Activated T-helper 2 cell treated with anti-CD3 and anti-CD28 coated beads, Interferon-gamma antibody, Interleukin-2, Interleukin-4, amounts not matched to agents 10 μg/mL and 5 μg/mL and 100 μg/mL, durations not matched to agents 14 hours and 24 hours and 36 hours (primary cell): ENCODE results near the gene NFKBIL1. TPM values are rescaled to one million over a fixed set of nuclear protein-coding genes. Genes with fewer than 3 reads are reported as not detected.

ENCODE experiments used
- DNase-seq: peaks from one replicate; pipeline ENCODE4 v3.0.0; 2021; ENCODE audit warnings: low spot score
- H3K27ac Mint-ChIP-seq: one replicate; pipeline ENCODE4 v1.8.0; 2021; ENCODE audit warnings: mixed read lengths
- H3K27me3 Mint-ChIP-seq: one replicate; pipeline ENCODE4 v1.8.0; 2021; ENCODE audit warnings: low read depth, mixed read lengths
- H3K36me3 Mint-ChIP-seq: one replicate; pipeline ENCODE4 v1.8.0; 2021; ENCODE audit warnings: low read depth, mixed read lengths
- H3K4me1 Mint-ChIP-seq: one replicate; pipeline ENCODE4 v1.8.0; 2021; ENCODE audit warnings: low read depth, mixed read lengths
- H3K4me3 Mint-ChIP-seq: one replicate; pipeline ENCODE4 v1.8.0; 2021; ENCODE audit warnings: low read depth, mild to moderate bottlenecking, moderate library complexity, mixed read lengths
- H3K9me3 Mint-ChIP-seq: one replicate; pipeline ENCODE4 v1.8.0; 2021; ENCODE audit warnings: mixed read lengths
- intact Hi-C: fragments of 100-400 bp; cut with micrococcal nuclease; formaldehyde crosslinking; loops from one replicate; pipeline ENCODE4 v1.15.1; 2023
- total RNA-seq: library from RNA; stranded (reverse); gene quantifications from 2 replicates; pipeline ENCODE4 v1.2.3, GENCODE V29; 2022

Gene NFKBIL1
- total RNA-seq, 1 donor from 2014 or later: 17.6 TPM

DNA sequence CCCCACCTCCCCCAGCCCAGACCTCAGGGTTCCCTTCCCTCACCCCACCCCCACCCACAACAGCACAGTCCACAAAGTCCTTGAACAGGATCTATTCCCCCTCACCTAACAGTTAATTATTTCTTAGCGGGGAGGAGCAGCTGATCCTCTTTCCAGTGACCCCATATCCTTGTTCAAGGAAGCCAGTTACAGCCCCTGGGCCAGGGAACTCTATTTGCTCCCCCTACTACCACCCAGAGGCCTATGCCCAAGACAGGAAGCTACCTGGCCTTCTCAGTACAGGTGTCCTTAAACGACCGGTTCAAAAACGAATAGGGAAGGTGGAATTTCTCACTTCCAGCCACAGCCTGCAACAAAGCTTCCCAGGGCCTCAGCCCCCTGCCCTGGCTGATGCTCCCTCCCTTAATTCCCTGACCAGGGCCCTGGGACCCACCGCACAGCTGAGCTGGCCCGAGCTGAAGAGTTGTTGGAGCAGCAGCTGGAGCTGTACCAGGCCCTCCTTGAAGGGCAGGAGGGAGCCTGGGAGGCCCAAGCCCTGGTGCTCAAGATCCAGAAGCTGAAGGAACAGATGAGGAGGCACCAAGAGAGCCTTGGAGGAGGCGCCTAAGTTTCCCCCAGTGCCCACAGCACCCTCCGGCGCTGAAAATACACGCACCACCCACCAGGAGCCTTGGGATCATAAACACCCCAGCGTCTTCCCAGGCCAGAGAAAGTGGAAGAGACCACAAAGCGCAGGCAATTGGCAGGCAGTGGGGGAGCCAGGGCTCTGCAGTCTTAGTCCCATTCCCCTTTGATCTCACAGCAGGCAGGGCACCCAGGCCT lies 17.9 kb upstream of the NFKBIL1 start:
- H3K27ac Mint-ChIP-seq: no peak overlapping the region
- no peaks in the 10 kb centered on the region for H3K27me3 Mint-ChIP-seq
- no peak for DNase-seq
- peaks cover 8% of the 10 kb centered on the region for H3K4me1 Mint-ChIP-seq
- H3K36me3 Mint-ChIP-seq: peaks cover 54% of the 10 kb centered on the region
- H3K4me3 Mint-ChIP-seq: no peak overlapping the region
- intact Hi-C loops: no loop called here
- no peaks in the 10 kb centered on the region for H3K9me3 Mint-ChIP-seq

GRCh38 chr6:31530659-31531058 lies 16.7 kb upstream of the NFKBIL1 start:
- Mint-ChIP-seq H3K27me3 (no peaks in the 10 kb centered on the region), H3K4me3 (no peak overlapping the region), H3K36me3 (peaks cover 66% of the 10 kb centered on the region), H3K27ac (no peak overlapping the region), H3K4me1 (peaks cover 8% of the 10 kb centered on the region), H3K9me3 (no peaks in the 10 kb centered on the region)
- DNase-seq: no peak
- intact Hi-C loops: no loop called here

- H3K27me3 Mint-ChIP-seq: no peaks in the 10 kb centered on the region
- no peak overlapping the region for H3K27ac Mint-ChIP-seq
- H3K36me3 Mint-ChIP-seq: peaks cover 71% of the 10 kb centered on the region
- H3K4me1 Mint-ChIP-seq: peaks cover 13% of the 10 kb centered on the region
- no peak for DNase-seq
- H3K4me3 Mint-ChIP-seq: no peak overlapping the region
- intact Hi-C loops: no loop called here
- H3K9me3 Mint-ChIP-seq: no peaks in the 10 kb centered on the region
Observed at GRCh38 chr6:31531162-31531561, 16.2 kb upstream of the NFKBIL1 start.

GRCh38 chr6:31531771-31532643 lies 15.4 kb upstream of the NFKBIL1 start:
- H3K27me3 Mint-ChIP-seq: no peaks in the 10 kb centered on the region
- no peak overlapping the region for H3K4me3 Mint-ChIP-seq
- DNase-seq: no peak
- H3K4me1 Mint-ChIP-seq: peaks cover 16% of the 10 kb centered on the region
- H3K36me3 Mint-ChIP-seq: peaks cover 77% of the 10 kb centered on the region
- H3K9me3 Mint-ChIP-seq: no peaks in the 10 kb centered on the region
- no peak overlapping the region for H3K27ac Mint-ChIP-seq
- intact Hi-C loops: no loop called here

DNA sequence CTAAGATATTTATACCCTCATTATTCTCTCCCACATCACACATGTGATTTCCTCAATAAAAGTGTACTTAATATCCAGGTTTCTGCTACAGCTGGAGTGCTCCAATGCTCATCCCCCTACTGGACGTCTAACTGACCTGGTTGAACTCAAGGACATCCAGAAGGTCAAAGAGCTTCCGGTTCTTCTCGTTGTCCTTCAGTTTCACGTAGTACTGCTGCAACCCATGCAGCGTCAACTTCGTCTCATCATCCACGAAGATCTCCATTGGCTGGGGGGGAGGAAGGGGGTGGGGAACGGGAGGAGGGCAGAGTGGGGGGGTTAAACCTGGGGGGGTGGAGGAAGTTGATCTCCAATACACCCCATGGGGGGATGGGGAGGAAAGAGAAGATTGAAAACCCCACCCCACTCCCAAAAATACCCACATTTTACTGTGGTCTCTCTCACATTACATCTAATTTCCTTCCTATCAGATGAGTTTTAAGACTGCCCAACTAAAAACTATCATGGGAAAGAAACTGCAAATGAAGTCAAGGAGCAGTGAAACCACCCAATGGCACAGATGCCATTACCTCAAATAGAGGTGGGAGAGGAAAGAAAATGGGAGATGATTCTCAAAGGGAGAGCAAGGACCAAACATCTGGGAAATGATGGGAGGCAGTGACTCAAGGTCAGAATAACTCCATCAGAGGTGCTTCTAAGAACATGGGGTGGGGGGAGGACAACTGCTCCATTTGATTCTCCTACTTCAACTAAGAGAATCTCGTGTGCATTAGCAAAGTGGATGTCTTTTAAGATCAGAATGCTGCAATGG lies 14.6 kb upstream of the NFKBIL1 start:
- peak overlapping the region; percentile 5 for H3K27ac Mint-ChIP-seq
- peaks cover 20% of the 10 kb centered on the region for H3K4me1 Mint-ChIP-seq
- intact Hi-C loops: no loop called here
- no peak overlapping the region for H3K4me3 Mint-ChIP-seq
- peaks cover 83% of the 10 kb centered on the region for H3K36me3 Mint-ChIP-seq
- H3K9me3 Mint-ChIP-seq: no peaks in the 10 kb centered on the region
- DNase-seq: no peak
- H3K27me3 Mint-ChIP-seq: no peaks in the 10 kb centered on the region

- Mint-ChIP-seq H3K4me3 (no peak overlapping the region), H3K27ac (no peak overlapping the region), H3K36me3 (peaks cover 84% of the 10 kb centered on the region), H3K27me3 (no peaks in the 10 kb centered on the region), H3K9me3 (no peaks in the 10 kb centered on the region), H3K4me1 (peaks cover 23% of the 10 kb centered on the region)
- DNase-seq: no peak
- intact Hi-C loops: no loop called here
Observed at GRCh38 chr6:31533455-31533841, 14.0 kb upstream of the NFKBIL1 start.

DNA sequence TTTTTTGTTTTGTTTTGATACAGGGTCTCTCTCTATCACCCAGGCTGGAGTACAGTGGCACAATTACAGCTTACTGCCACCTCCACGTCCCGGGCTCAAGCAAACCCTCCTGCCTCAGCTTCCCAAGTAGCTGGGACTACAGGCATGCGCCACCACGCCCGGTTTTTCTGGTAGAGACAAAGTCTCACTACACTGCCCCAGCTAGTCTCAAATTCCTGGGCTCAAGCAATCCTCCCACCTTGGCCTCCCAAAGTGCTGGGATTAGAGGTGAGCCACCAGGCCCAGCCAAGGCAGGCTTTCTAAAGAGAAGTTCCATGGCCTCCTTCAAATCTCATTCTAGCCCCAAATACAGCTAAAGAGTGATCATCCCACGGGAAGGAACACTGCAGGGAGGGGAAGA lies 13.4 kb upstream of the NFKBIL1 start:
- Mint-ChIP-seq H3K27ac (no peak overlapping the region), H3K9me3 (no peaks in the 10 kb centered on the region), H3K36me3 (peaks cover 87% of the 10 kb centered on the region), H3K4me1 (peaks cover 29% of the 10 kb centered on the region), H3K27me3 (no peaks in the 10 kb centered on the region), H3K4me3 (no peak overlapping the region)
- intact Hi-C loops: no loop called here
- no peak for DNase-seq

DNA sequence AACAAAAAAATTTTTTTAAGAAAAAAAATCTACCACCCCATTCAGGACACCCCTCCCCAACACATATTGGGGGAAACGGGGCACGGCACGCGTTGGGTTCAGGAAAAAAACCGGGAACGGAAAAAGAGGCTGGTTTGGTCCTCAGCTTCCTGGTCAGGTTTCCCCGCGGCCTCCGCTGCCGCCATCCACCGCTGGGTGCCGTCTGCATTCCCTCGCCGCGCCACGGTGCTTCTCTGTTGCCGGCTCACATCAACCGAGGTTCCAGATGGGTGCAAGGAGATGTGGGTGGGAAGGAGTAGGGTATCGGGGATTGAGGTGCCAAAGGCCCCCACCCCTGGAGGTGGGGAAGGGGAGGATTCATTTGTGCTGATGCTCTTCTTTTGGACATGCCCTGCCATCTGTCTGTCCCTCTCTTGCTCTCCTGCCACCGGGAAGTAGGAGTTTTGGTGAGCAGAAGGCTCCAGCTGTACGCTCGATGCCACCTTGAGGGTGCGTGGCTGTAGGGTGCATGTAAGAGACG lies 12.8 kb upstream of the NFKBIL1 start:
- DNase-seq: no peak
- peaks cover 35% of the 10 kb centered on the region for H3K4me1 Mint-ChIP-seq
- intact Hi-C loops: no loop called here
- H3K27me3 Mint-ChIP-seq: no peaks in the 10 kb centered on the region
- H3K9me3 Mint-ChIP-seq: no peaks in the 10 kb centered on the region
- H3K4me3 Mint-ChIP-seq: no peak overlapping the region
- H3K27ac Mint-ChIP-seq: no peak overlapping the region
- H3K36me3 Mint-ChIP-seq: peaks cover 91% of the 10 kb centered on the region

DNA sequence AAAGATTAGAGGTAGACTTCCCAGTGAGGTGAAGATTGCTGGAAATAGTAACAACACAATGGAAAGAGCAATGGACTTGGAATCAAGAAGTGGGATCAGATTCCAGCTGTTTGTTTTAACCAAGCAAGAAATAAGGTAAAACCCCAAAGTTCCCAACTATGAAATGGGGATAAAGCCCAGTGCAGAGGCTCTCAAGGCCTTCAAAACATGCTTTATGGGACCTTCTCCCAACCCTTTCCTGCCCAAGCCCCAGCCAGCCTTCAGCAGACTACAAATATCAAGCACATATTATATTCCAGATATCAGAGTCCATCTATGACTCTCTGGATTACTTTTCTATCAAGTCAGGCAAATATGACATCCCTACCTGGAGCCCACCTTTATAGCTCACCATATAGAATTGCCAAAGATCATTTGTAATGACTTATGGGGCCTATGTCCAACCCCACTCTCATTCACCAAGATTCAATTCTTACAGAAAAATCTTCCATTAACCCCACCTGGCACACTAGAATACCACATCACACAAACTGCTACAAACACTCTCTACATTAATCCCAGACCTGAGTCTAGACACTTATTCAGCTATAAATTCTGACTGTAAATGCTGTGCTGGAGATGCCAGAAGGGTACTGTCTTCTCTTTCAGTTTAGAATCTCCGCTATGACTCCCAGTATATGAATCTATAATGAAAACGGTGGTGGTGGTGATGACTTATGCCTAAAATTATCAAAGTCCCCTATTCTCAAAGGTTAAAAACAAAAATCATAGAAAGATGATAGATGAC lies 11.7 kb upstream of the NFKBIL1 start:
- DNase-seq: no peak
- Mint-ChIP-seq H3K4me1 (peaks cover 38% of the 10 kb centered on the region), H3K36me3 (peaks cover 91% of the 10 kb centered on the region), H3K27ac (no peak overlapping the region), H3K4me3 (no peak overlapping the region), H3K27me3 (no peaks in the 10 kb centered on the region), H3K9me3 (no peaks in the 10 kb centered on the region)
- intact Hi-C loops: no loop called here

DNA sequence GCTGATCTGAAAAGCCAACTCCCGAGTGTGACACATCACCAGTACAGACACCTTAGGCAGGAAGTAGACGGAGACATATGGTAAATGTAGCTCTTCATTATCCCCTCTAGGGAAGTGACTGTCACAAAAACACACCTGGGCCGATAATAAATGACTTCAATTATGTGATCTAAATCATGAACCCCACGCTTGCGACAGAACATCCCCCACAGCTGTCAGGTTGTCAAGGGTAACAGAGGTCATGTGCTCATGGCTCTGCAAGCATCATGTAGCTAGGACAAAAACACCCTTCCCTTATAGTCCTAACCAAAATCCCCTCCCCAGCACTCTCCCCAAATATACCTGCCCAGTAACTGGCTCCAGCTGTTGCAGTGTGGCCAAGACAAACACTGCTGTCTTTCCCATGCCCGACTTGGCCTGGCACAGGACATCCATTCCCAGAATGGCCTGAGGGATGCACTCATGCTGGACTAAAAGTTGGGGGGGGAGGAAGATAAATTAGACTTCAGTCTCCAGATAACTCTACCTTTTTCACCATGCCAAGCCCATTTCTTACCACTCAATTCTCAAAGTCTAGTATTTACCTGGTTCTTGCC lies 8.5 kb upstream of the NFKBIL1 start:
- H3K36me3 Mint-ChIP-seq: peaks cover 72% of the 10 kb centered on the region
- peak overlapping the region; percentile 36 for H3K27ac Mint-ChIP-seq
- peaks cover 41% of the 10 kb centered on the region for H3K4me1 Mint-ChIP-seq
- no peaks in the 10 kb centered on the region for H3K27me3 Mint-ChIP-seq
- intact Hi-C loops: no loop called here
- H3K4me3 Mint-ChIP-seq: peak overlapping the region; percentile 98
- no peaks in the 10 kb centered on the region for H3K9me3 Mint-ChIP-seq
- no peak for DNase-seq

DNA sequence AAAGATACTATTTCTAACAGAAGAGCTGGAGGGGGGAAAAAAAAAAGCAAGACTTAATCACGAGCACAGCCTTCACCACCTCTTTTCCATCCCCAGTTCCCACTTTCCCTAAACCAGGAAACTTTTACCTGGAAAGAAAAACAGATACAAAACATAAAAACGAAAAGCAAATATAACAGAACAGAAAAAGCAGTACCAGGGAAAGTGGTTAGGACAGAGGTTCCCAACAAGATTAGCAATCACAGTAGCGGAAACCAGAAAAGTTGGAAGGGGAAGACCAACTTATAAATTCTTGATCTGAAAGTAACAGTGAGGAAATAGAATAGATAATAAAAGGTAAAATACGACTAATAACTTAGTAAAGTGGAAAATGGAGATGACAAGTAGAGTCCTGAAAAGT lies 6.8 kb upstream of the NFKBIL1 start:
- H3K27ac Mint-ChIP-seq: peak overlapping the region; percentile 71
- intact Hi-C loops: loop anchor here (10.0 kb wide), 1 partner anchor 926 kb away; the partner anchor contains the start of genes MRPS18B and PPP1R10
- H3K36me3 Mint-ChIP-seq: peaks cover 55% of the 10 kb centered on the region
- H3K27me3 Mint-ChIP-seq: no peaks in the 10 kb centered on the region
- peaks cover 42% of the 10 kb centered on the region for H3K4me1 Mint-ChIP-seq
- H3K4me3 Mint-ChIP-seq: peak overlapping the region; percentile 98
- no peaks in the 10 kb centered on the region for H3K9me3 Mint-ChIP-seq
- DNase-seq: no peak
